MM.1S (cell line): ENCODE results near the gene FGD2.
"Not testable (repeated sequence)": the region's sequence is repeated elsewhere in the genome, so short reads cannot be mapped to it uniquely, and the experiment has no call there.

Experiments
- DNase-seq: peaks from one replicate; pipeline ENCODE4 v3.0.0-alpha.2; 2015
- H2AFZ ChIP-seq: fragments of 300-600 bp; sonication (generic); 2 replicates; pipeline ENCODE4 v1.6.0; 2016; ENCODE audit warnings: antibody characterized with exemption, low read length
- H3F3A ChIP-seq: fragments of 300-600 bp; sonication (generic); 2 replicates; pipeline ENCODE4 v1.6.1; 2016; ENCODE audit warnings: mild to moderate bottlenecking, antibody characterized with exemption, low read length, moderate library complexity, mixed read lengths; ENCODE audit not compliant: insufficient read depth
- H3K27ac ChIP-seq: fragments of 300-600 bp; sonication (generic); 2 replicates; pipeline ENCODE4 v1.5.1; 2016; ENCODE audit warnings: mild to moderate bottlenecking, low read length
- H3K27me3 ChIP-seq: fragments of 300-600 bp; sonication (generic); replicated peaks from 2 replicates; pipeline ENCODE4 v1.6.0; 2016; ENCODE audit warnings: low read length; ENCODE audit not compliant: insufficient read depth
- H3K36me3 ChIP-seq: fragments of 300-600 bp; sonication (generic); replicated peaks from 2 replicates; pipeline ENCODE4 v1.6.1; 2016; ENCODE audit warnings: mild to moderate bottlenecking, low read length, mixed read lengths; ENCODE audit not compliant: insufficient read depth
- H3K4me1 ChIP-seq: fragments of 300-600 bp; sonication (generic); 2 replicates; pipeline ENCODE4 v1.6.1; 2016; ENCODE audit warnings: low read length, mixed read lengths
- H3K4me2 ChIP-seq: fragments of 300-600 bp; sonication (generic); 2 replicates; pipeline ENCODE4 v1.6.0; 2016; ENCODE audit warnings: low read depth, low read length
- H3K4me3 ChIP-seq: fragments of 300-600 bp; sonication (generic); 2 replicates; pipeline ENCODE4 v1.5.1; 2016; ENCODE audit warnings: low read length, mixed read lengths
- H3K79me2 ChIP-seq: fragments of 300-600 bp; sonication (generic); 2 replicates; pipeline ENCODE4 v1.6.1; 2016; ENCODE audit warnings: mixed run types, low read length, mixed read lengths
- H3K9ac ChIP-seq: fragments of 300-600 bp; sonication (generic); 2 replicates; pipeline ENCODE4 v1.6.1; 2016; ENCODE audit warnings: low read length, mixed read lengths
- H3K9me2 ChIP-seq: fragments of 300-600 bp; sonication (generic); replicated peaks from 2 replicates; pipeline ENCODE4 v1.6.1; 2016; ENCODE audit warnings: mild to moderate bottlenecking, low read length, mixed read lengths; ENCODE audit not compliant: insufficient read depth
- H3K9me3 ChIP-seq: fragments of 300-600 bp; sonication (generic); replicated peaks from 2 replicates; pipeline ENCODE4 v1.6.1; 2016; ENCODE audit warnings: mild to moderate bottlenecking, low read length, mixed read lengths; ENCODE audit not compliant: insufficient read depth
- H4K20me1 ChIP-seq: fragments of 300-600 bp; sonication (generic); 2 replicates; pipeline ENCODE4 v1.6.1; 2016; ENCODE audit warnings: mild to moderate bottlenecking, low read length, moderate library complexity, mixed read lengths; ENCODE audit not compliant: insufficient read depth
- EZH2 ChIP-seq: fragments of 300-600 bp; sonication (generic); optimal IDR thresholded peaks from 2 replicates; pipeline ENCODE3; 2017; ENCODE audit warnings: low read depth, mild to moderate bottlenecking, antibody characterized with exemption, low read length, mixed read lengths
- EZH2phosphoT487 ChIP-seq: fragments of 300-600 bp; sonication (generic); IDR thresholded peaks from 2 replicates; pipeline ENCODE4 v1.6.1; 2018; ENCODE audit warnings: antibody characterized with exemption, low read length
- TF ChIP-seq, protein P1 (sequence below): fragments of 300-600 bp; sonication (generic); IDR thresholded peaks from 2 replicates; pipeline ENCODE4 v1.5.1; 2016; ENCODE audit warnings: antibody characterized with exemption, low read length, mixed read lengths

FGD2 gene

DNA sequence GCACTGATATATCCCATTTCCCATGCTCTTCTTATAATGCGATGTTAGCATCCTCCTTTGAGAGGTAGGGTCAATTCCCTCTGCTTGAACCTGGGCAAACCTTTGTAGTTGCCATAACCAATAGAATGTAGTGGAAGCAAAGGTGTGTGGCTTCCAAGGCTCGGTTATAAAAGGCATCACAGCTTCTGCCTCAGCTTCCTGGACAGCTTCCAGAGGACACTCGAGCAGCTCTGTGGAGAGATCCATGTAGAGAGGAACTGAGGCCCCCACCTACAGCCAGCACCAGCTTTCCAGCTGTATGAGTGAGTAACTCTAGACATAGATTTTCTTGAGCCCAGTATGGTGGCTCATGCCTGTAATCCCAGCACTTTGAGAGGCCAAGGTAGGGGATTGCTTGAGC lies 36.7 kb downstream of the FGD2 start:
- Histone ChIP-seq H3K4me2 (no peak overlapping the region), H3K4me3 (no peak overlapping the region), H3K9me2 (no peaks in the 10 kb centered on the region), H3K27ac (no peak overlapping the region), H3K36me3 (no peaks in the 10 kb centered on the region), H3K9ac (no peak overlapping the region), H3K9me3 (no peaks in the 10 kb centered on the region), H3F3A (no peaks in the 10 kb centered on the region), H3K27me3 (no peaks in the 10 kb centered on the region), H4K20me1 (no peaks in the 10 kb centered on the region), H2AFZ (no peak overlapping the region), H3K4me1 (peaks cover 3% of the 10 kb centered on the region; the same call in 1 of the 2 replicates), H3K79me2 (no peaks in the 10 kb centered on the region)
- no peak for DNase-seq
- TF ChIP-seq EZH2phosphoT487: no peak
- TF ChIP-seq, protein P1, sequence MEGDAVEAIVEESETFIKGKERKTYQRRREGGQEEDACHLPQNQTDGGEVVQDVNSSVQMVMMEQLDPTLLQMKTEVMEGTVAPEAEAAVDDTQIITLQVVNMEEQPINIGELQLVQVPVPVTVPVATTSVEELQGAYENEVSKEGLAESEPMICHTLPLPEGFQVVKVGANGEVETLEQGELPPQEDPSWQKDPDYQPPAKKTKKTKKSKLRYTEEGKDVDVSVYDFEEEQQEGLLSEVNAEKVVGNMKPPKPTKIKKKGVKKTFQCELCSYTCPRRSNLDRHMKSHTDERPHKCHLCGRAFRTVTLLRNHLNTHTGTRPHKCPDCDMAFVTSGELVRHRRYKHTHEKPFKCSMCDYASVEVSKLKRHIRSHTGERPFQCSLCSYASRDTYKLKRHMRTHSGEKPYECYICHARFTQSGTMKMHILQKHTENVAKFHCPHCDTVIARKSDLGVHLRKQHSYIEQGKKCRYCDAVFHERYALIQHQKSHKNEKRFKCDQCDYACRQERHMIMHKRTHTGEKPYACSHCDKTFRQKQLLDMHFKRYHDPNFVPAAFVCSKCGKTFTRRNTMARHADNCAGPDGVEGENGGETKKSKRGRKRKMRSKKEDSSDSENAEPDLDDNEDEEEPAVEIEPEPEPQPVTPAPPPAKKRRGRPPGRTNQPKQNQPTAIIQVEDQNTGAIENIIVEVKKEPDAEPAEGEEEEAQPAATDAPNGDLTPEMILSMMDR: no peak
- no peak for TF ChIP-seq EZH2

GRCh38 chr6:37043091-37043490 lies 37.6 kb downstream of the FGD2 start:
- not testable (repeated sequence) for H3K4me3 ChIP-seq, H3K36me3 ChIP-seq, H3K9me3 ChIP-seq, H3K79me2 ChIP-seq, H3K27ac ChIP-seq, H4K20me1 ChIP-seq, H3F3A ChIP-seq, H2AFZ ChIP-seq, H3K9ac ChIP-seq, H3K4me1 ChIP-seq, H3K4me2 ChIP-seq, H3K27me3 ChIP-seq, DNase-seq, H3K9me2 ChIP-seq

- Histone ChIP-seq H3K9ac (no peak overlapping the region), H3K4me2 (no peak overlapping the region), H4K20me1 (no peaks in the 10 kb centered on the region), H3K4me1 (peaks cover 49% of the 10 kb centered on the region), H3K79me2 (no peaks in the 10 kb centered on the region), H3K4me3 (no peak overlapping the region), H3K9me2 (no peaks in the 10 kb centered on the region), H3K27ac (no peak overlapping the region), H3K27me3 (no peaks in the 10 kb centered on the region), H3K36me3 (no peaks in the 10 kb centered on the region), H3K9me3 (no peaks in the 10 kb centered on the region), H3F3A (peaks cover 10% of the 10 kb centered on the region), H2AFZ (no peak overlapping the region)
- no peak for DNase-seq
- TF ChIP-seq, protein P1: no peak
- TF ChIP-seq EZH2phosphoT487: no peak
- TF ChIP-seq EZH2: no peak
Measured at GRCh38 chr6:37047346-37047688, 41.9 kb downstream of the FGD2 start.

- DNase-seq: no peak
- no peaks in the 10 kb centered on the region for H4K20me1 ChIP-seq
- H3K4me2 ChIP-seq: no peak overlapping the region
- peaks cover 10% of the 10 kb centered on the region for H3F3A ChIP-seq
- no peaks in the 10 kb centered on the region for H3K9me3 ChIP-seq
- H3K4me1 ChIP-seq: peaks cover 49% of the 10 kb centered on the region
- H3K79me2 ChIP-seq: no peaks in the 10 kb centered on the region
- H2AFZ ChIP-seq: no peak overlapping the region
- H3K27me3 ChIP-seq: no peaks in the 10 kb centered on the region
- H3K9me2 ChIP-seq: no peaks in the 10 kb centered on the region
- no peaks in the 10 kb centered on the region for H3K36me3 ChIP-seq
- H3K4me3 ChIP-seq: no peak overlapping the region
- TF ChIP-seq, protein P1: no peak
- TF ChIP-seq EZH2: no peak
- TF ChIP-seq EZH2phosphoT487: no peak
- H3K9ac ChIP-seq: 0 out of 2 replicates have a peak overlapping the region, but pooled peaks have one; percentile 19
- peak overlapping the region; percentile 93; the same call in 1 of the 2 replicates for H3K27ac ChIP-seq
Measured at GRCh38 chr6:37047689-37048402, 42.4 kb downstream of the FGD2 start.
